ENCODE measurements around the gene SLCO4A1.

Gene SLCO4A1

DNA sequence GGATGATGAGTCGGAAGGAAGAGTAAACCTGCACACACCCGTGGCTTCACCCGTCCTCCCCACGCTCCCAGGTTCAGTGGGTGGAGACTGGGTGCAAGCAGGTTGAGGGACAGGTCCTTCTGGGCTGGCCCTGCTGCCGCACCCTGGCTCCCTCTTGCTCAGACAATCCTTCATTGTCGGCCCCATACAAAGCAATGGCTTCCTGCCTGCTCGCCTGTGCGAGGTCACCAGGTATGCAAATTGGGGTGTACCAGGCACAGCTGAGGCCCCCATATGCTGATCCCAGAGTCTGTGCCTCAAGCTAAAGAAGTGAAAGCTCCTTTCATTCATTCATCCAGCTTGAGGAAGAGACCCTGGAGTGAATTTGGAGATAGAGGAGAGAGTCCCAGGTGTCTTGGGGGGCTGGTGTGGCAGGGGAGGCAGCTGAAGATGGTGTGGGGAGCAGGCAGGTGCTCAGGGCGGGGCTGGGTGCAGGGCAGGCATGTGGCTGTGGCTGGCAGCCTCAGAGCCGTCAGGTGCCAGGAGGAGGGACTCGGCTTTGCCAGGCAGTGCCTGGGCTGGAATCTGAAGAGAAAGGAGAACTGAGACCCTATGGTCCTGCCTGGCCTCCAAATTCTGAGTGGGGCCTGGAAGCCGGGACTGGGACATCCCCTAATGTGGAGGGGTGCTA is 4.7 kb downstream of the SLCO4A1 start:
- peaks cover 31% of the 10 kb centered on the region for H3K79me1 ChIP-seq (replicated peaks; ENCODE audit: low read length, poor library complexity, severe bottlenecking)
- H2AK5ac ChIP-seq (ENCODE audit: low read length, severe bottlenecking), result peak overlapping the region; percentile 14
- 87% methylated on average over 12 of the region's 12 CpGs for WGBS

DNA sequence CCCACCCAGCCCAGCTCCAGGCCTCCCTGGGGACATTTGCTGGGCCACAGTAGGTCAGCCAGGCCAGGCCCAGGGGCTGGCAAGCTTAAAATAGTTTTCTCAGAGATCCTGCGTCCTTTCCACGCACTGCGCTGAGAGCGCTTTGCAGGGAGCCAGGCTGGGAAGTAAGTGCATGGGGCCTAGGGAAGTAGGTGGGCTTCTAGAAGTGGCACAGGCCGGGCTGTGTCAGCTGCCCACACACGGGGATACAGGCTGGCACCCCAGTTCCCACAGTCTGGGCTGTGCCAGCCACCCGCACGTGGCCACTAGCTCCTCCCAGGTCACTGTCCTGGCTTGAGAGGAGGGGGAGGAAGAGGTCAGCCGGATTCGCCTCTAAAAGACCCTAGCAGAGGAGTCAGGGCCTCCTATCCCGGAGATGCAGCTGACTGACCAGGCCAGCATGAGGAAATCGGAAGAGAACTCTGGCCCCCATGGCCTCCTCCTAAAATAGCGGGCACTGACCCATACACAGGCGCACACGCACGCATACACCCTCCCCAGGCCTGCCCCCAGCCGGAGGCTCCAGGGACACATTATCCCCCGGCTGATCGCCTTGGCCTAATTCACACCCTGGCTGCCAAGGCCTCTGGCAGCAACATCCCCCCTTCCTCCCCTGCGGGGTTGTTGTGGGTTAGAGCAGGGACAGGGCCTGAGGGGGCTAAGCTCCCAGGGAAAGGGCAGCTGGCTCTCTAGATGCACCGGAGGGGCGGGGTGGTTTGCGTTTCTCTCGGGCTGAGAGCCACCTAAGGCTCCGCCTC is 5.4 kb downstream of the SLCO4A1 start:
- H3K9me3 ChIP-seq (ENCODE audit: control insufficient read depth, low read length), result no peaks in the 10 kb centered on the region
- no peak overlapping the region for H3K14ac ChIP-seq (ENCODE audit: low read length in 2 of 2)
- peak overlapping the region; percentile 47 for H3K9ac ChIP-seq (ENCODE audit: low read length)
- peaks cover 31% of the 10 kb centered on the region for H3K79me1 ChIP-seq (replicated peaks; ENCODE audit: low read length, poor library complexity, severe bottlenecking)
- H3K4me1 ChIP-seq (ENCODE audit: control insufficient read depth, insufficient read depth, low read depth, low read length), result peaks cover 57% of the 10 kb centered on the region
- no peak overlapping the region for H2BK12ac ChIP-seq (ENCODE audit: low read length in 2 of 2)
- H3K27me3 ChIP-seq (ENCODE audit: control insufficient read depth in 1 of 2, insufficient read depth in 1 of 2, low read length in 2 of 2), result peaks cover 0 to 9% of the 10 kb centered on the region in 2 experiments
- H3K4me3 ChIP-seq (ENCODE audit: insufficient read depth in 1 of 2, low read depth in 1 of 2, low read length in 2 of 2), result no peak overlapping the region
- no peak overlapping the region for H3K18ac ChIP-seq (ENCODE audit: low read depth in 1 of 2, low read length in 2 of 2)
- H2BK15ac ChIP-seq (ENCODE audit: low read depth, poor library complexity, severe bottlenecking), result no peak overlapping the region
- no peak overlapping the region for H4K8ac ChIP-seq (ENCODE audit: low read length)
- WGBS, result 86% methylated on average over 23 of the region's 25 CpGs
- no peak overlapping the region for H2AFZ ChIP-seq (ENCODE audit: low read depth, low read length)
- no peak overlapping the region for H3K4me2 ChIP-seq (ENCODE audit: low read length, poor library complexity, severe bottlenecking)
- H3K4ac ChIP-seq (ENCODE audit: low read depth in 1 of 2, low read length in 2 of 2), result no peak overlapping the region
- H3K23ac ChIP-seq (ENCODE audit: low read length in 2 of 2), result no peak overlapping the region
- H2AK5ac ChIP-seq (ENCODE audit: low read length, severe bottlenecking), result peak overlapping the region; percentile 14
- H3K36me3 ChIP-seq (ENCODE audit: control insufficient read depth in 1 of 2, insufficient read depth in 2 of 2, low read depth in 1 of 2, low read length in 2 of 2), result peaks cover 0 to 57% of the 10 kb centered on the region in 2 experiments
- H2BK5ac ChIP-seq (ENCODE audit: low read depth, low read length, poor library complexity, severe bottlenecking), result no peak overlapping the region
- DNase-seq, result no peak
- no peak overlapping the region for H3K27ac ChIP-seq (ENCODE audit: low read length, poor library complexity, severe bottlenecking)
- H4K91ac ChIP-seq (ENCODE audit: low read length), result no peak overlapping the region
- H2BK120ac ChIP-seq (ENCODE audit: low read depth, low read length), result no peak overlapping the region

More for the DNA sequence above, 4.7 kb downstream of the SLCO4A1 start:
- Histone ChIP-seq H2BK5ac (ENCODE audit: low read depth, low read length, poor library complexity, severe bottlenecking) (no peak overlapping the region), H3K23ac (ENCODE audit: low read length in 2 of 2) (no peak overlapping the region), H3K4ac (ENCODE audit: low read depth in 1 of 2, low read length in 2 of 2) (no peak overlapping the region), H3K4me1 (ENCODE audit: control insufficient read depth, insufficient read depth, low read depth, low read length) (peaks cover 53% of the 10 kb centered on the region), H3K36me3 (ENCODE audit: control insufficient read depth in 1 of 2, insufficient read depth in 2 of 2, low read depth in 1 of 2, low read length in 2 of 2) (peaks cover 0 to 55% of the 10 kb centered on the region in 2 experiments), H2BK120ac (ENCODE audit: low read depth, low read length) (no peak overlapping the region), H4K8ac (ENCODE audit: low read length) (no peak overlapping the region), H3K4me2 (ENCODE audit: low read length, poor library complexity, severe bottlenecking) (no peak overlapping the region), H3K4me3 (ENCODE audit: insufficient read depth in 1 of 2, low read depth in 1 of 2, low read length in 2 of 2) (no peak overlapping the region), H2AFZ (ENCODE audit: low read depth, low read length) (no peak overlapping the region), H3K27me3 (ENCODE audit: control insufficient read depth in 1 of 2, insufficient read depth in 1 of 2, low read length in 2 of 2) (peaks cover 0 to 9% of the 10 kb centered on the region in 2 experiments), H3K27ac (ENCODE audit: low read length, poor library complexity, severe bottlenecking) (no peak overlapping the region), H3K18ac (ENCODE audit: low read depth in 1 of 2, low read length in 2 of 2) (no peak overlapping the region), H2BK12ac (ENCODE audit: low read length in 2 of 2) (no peak overlapping the region), H2BK15ac (ENCODE audit: low read depth, poor library complexity, severe bottlenecking) (no peak overlapping the region), H3K9me3 (ENCODE audit: control insufficient read depth, low read length) (no peaks in the 10 kb centered on the region), H4K91ac (ENCODE audit: low read length) (no peak overlapping the region), H3K14ac (ENCODE audit: low read length in 2 of 2) (no peak overlapping the region), H3K9ac (ENCODE audit: low read length) (no peak overlapping the region)
- no peak for DNase-seq

DNA sequence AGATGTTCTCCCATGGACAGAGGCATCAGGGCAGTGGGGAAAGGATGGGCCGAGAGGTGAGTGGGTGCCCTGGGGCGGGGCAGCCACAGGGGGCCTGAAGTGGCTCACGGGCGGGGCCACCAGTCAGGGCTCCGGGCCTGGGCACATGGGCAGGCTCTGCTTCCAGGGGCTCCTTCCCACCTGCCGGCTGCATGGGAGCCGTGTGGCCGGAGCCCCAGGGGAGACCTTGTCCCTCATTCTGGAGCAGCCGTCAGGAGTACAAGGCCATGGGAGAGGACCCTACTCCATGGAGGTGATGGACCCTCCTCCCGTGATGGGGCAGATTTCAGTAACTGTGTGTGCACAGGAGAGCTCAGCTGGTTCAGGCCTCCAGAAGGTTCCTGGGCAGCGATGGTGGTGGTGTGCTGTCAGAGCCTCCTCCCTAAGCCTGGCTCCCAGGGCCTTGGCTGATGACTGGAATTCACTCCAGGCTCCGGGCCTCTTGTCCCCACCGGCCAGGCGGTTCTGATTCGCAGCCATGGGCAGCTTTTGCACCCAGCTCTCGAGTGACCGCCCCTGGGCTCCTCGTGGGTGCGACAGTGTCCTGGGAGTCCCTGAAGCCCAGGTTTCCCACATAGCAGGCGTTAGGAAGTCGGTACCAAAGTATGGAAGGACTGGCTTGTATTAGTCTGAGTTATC is 6.2 kb downstream of the SLCO4A1 start:
- Histone ChIP-seq H2AFZ (ENCODE audit: low read depth, low read length) (no peak overlapping the region), H3K4ac (ENCODE audit: low read depth in 1 of 2, low read length in 2 of 2) (peak overlapping the region in 1 of 2 experiments; percentile 28), H3K4me1 (ENCODE audit: control insufficient read depth, insufficient read depth, low read depth, low read length) (peaks cover 56% of the 10 kb centered on the region), H3K4me3 (ENCODE audit: insufficient read depth in 1 of 2, low read depth in 1 of 2, low read length in 2 of 2) (no peak overlapping the region), H3K4me2 (ENCODE audit: low read length, poor library complexity, severe bottlenecking) (no peak overlapping the region), H3K9ac (ENCODE audit: low read length) (peak overlapping the region; percentile 47), H3K79me1 (replicated peaks; ENCODE audit: low read length, poor library complexity, severe bottlenecking) (peaks cover 32% of the 10 kb centered on the region), H3K27me3 (ENCODE audit: control insufficient read depth in 1 of 2, insufficient read depth in 1 of 2, low read length in 2 of 2) (peaks cover 0 to 9% of the 10 kb centered on the region in 2 experiments), H2BK15ac (ENCODE audit: low read depth, poor library complexity, severe bottlenecking) (no peak overlapping the region), H3K18ac (ENCODE audit: low read depth in 1 of 2, low read length in 2 of 2) (no peak overlapping the region), H2BK5ac (ENCODE audit: low read depth, low read length, poor library complexity, severe bottlenecking) (no peak overlapping the region), H2BK12ac (ENCODE audit: low read length in 2 of 2) (no peak overlapping the region), H4K8ac (ENCODE audit: low read length) (no peak overlapping the region), H3K36me3 (ENCODE audit: control insufficient read depth in 1 of 2, insufficient read depth in 2 of 2, low read depth in 1 of 2, low read length in 2 of 2) (peaks cover 0 to 65% of the 10 kb centered on the region in 2 experiments), H4K91ac (ENCODE audit: low read length) (peak overlapping the region; percentile 22), H2BK120ac (ENCODE audit: low read depth, low read length) (no peak overlapping the region), H3K9me3 (ENCODE audit: control insufficient read depth, low read length) (no peaks in the 10 kb centered on the region), H3K27ac (ENCODE audit: low read length, poor library complexity, severe bottlenecking) (no peak overlapping the region), H2AK5ac (ENCODE audit: low read length, severe bottlenecking) (no peak overlapping the region), H3K23ac (ENCODE audit: low read length in 2 of 2) (no peak overlapping the region), H3K14ac (ENCODE audit: low read length in 2 of 2) (no peak overlapping the region)
- 87% methylated on average over 21 of the region's 21 CpGs for WGBS
- no peak for DNase-seq

DNA sequence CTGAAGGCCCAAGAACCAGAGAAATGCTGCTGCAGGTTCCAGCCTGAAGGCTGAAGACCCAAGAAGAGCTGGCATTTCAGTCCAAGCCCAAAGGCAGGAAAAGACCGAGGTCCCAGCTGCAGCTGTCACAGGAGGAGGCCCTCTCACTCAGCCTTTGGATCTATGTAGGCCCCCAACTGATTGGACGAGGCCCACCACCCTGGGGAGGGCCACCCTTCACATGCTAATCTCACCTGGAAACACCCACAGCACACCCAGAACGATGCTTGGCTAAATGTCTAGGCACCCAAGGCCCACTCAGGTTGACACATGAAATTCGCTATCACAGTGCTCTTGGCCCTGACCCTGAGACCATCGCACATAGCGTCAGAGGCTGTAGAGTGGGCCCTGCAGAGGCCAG is 6.8 kb downstream of the SLCO4A1 start:
- no peak overlapping the region for H3K4ac ChIP-seq (ENCODE audit: low read depth in 1 of 2, low read length in 2 of 2)
- no peak overlapping the region for H2BK12ac ChIP-seq (ENCODE audit: low read length in 2 of 2)
- H2AFZ ChIP-seq (ENCODE audit: low read depth, low read length), result no peak overlapping the region
- H3K4me3 ChIP-seq (ENCODE audit: insufficient read depth in 1 of 2, low read depth in 1 of 2, low read length in 2 of 2), result no peak overlapping the region
- no peak overlapping the region for H3K14ac ChIP-seq (ENCODE audit: low read length in 2 of 2)
- peaks cover 0 to 64% of the 10 kb centered on the region in 2 experiments for H3K36me3 ChIP-seq (ENCODE audit: control insufficient read depth in 1 of 2, insufficient read depth in 2 of 2, low read depth in 1 of 2, low read length in 2 of 2)
- H2AK5ac ChIP-seq (ENCODE audit: low read length, severe bottlenecking), result no peak overlapping the region
- H2BK120ac ChIP-seq (ENCODE audit: low read depth, low read length), result no peak overlapping the region
- H3K9ac ChIP-seq (ENCODE audit: low read length), result no peak overlapping the region
- no peak overlapping the region for H2BK15ac ChIP-seq (ENCODE audit: low read depth, poor library complexity, severe bottlenecking)
- H3K27ac ChIP-seq (ENCODE audit: low read length, poor library complexity, severe bottlenecking), result no peak overlapping the region
- H3K79me1 ChIP-seq (replicated peaks; ENCODE audit: low read length, poor library complexity, severe bottlenecking), result peaks cover 33% of the 10 kb centered on the region
- H4K8ac ChIP-seq (ENCODE audit: low read length), result no peak overlapping the region
- WGBS, result 85% methylated on average over 6 of the region's 6 CpGs
- H3K4me2 ChIP-seq (ENCODE audit: low read length, poor library complexity, severe bottlenecking), result no peak overlapping the region
- H3K23ac ChIP-seq (ENCODE audit: low read length in 2 of 2), result no peak overlapping the region
- no peaks in the 10 kb centered on the region for H3K9me3 ChIP-seq (ENCODE audit: control insufficient read depth, low read length)
- H4K91ac ChIP-seq (ENCODE audit: low read length), result no peak overlapping the region
- H3K18ac ChIP-seq (ENCODE audit: low read depth in 1 of 2, low read length in 2 of 2), result no peak overlapping the region
- H3K4me1 ChIP-seq (ENCODE audit: control insufficient read depth, insufficient read depth, low read depth, low read length), result peaks cover 49% of the 10 kb centered on the region
- H2BK5ac ChIP-seq (ENCODE audit: low read depth, low read length, poor library complexity, severe bottlenecking), result no peak overlapping the region
- DNase-seq, result no peak
- H3K27me3 ChIP-seq (ENCODE audit: control insufficient read depth in 1 of 2, insufficient read depth in 1 of 2, low read length in 2 of 2), result peaks cover 0 to 9% of the 10 kb centered on the region in 2 experiments

Measured in mesenchymal stem cell (in vitro differentiated cells and primary cell).